ENCODE data around the gene KCNMA1. TPM values are rescaled to one million over a fixed set of nuclear protein-coding genes. Genes with fewer than 3 reads are reported as not detected.

Gene KCNMA1
- total and polyA plus RNA-seq, 9 of the 15 experiments (the other 6 are each of a cell fraction or from before 2014, with no cell fraction given), result 0.01 to 0.95 (median 0.15) TPM; not detected in 4

DNA sequence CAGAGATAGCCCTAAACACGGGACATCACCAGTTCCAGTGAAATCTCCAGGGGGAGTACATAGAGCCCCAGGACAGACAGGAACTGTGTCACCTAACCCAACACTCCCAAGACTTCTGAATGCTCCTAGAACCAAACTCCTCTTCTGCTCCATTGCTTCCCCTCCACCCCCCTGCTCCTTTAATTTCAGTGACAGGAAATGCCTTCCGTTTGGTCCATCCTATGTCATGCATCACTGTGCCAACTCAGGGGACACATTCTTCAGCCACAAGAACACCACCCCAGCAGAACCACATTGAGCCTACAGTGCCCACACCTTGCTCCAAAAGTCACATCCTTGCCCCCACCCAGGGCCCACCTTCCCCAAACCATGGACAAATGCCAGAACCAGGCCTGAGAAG is 100.5 kb downstream of the KCNMA1 start:
- H3K9me3 ChIP-seq (replicated peaks; ENCODE audit: control insufficient read depth, insufficient read depth, low read depth, low read length), result no peaks in the 10 kb centered on the region
- H3K79me2 ChIP-seq (ENCODE audit: control insufficient read depth, insufficient read depth, low read length), result no peaks in the 10 kb centered on the region
- WGBS (ENCODE audit: insufficient coverage, low coverage, missing lambda C conversion rate), result 3% methylated on average over 2 of the region's 2 CpGs
- TF ChIP-seq XRCC5 (IDR thresholded peaks at IDR 0.05; ENCODE audit: low read depth, low read length) (no peak), CBFB (CRISPR knock-in tag; IDR thresholded peaks at IDR 0.05) (no peak), RFX5 (IDR thresholded peaks at IDR 0.05; ENCODE audit: low read depth, low read length) (no peak), DIDO1 (tag; IDR thresholded peaks at IDR 0.05; ENCODE audit: low read depth) (no peak), MTA1 (IDR thresholded peaks at IDR 0.05; ENCODE audit: borderline replicate concordance) (no peak), OTX1 (CRISPR knock-in tag; IDR thresholded peaks at IDR 0.05) (no peak), ATF2 (CRISPR knock-in tag; IDR thresholded peaks at IDR 0.05) (no peak), KLF6 (CRISPR knock-in tag; IDR thresholded peaks at IDR 0.05; ENCODE audit: borderline replicate concordance) (no peak), CREBBP (IDR thresholded peaks at IDR 0.05; ENCODE audit: low read depth, low read length) (no peak), ESRRA (IDR thresholded peaks at IDR 0.05; ENCODE audit: borderline replicate concordance, low read depth) (no peak), SP2 (IDR thresholded peaks at IDR 0.05; ENCODE audit: extremely low read depth, low read depth, low read length, poor library complexity, severe bottlenecking) (no peak)
- TF ChIP-seq, protein P1, sequence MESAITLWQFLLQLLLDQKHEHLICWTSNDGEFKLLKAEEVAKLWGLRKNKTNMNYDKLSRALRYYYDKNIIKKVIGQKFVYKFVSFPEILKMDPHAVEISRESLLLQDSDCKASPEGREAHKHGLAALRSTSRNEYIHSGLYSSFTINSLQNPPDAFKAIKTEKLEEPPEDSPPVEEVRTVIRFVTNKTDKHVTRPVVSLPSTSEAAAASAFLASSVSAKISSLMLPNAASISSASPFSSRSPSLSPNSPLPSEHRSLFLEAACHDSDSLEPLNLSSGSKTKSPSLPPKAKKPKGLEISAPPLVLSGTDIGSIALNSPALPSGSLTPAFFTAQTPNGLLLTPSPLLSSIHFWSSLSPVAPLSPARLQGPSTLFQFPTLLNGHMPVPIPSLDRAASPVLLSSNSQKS (CRISPR knock-in tag; IDR thresholded peaks at IDR 0.05), result no peak
- H3K36me3 ChIP-seq (ENCODE audit: control insufficient read depth, insufficient read depth, low read length), result no peaks in the 10 kb centered on the region
- H3K4me2 ChIP-seq (ENCODE audit: insufficient read depth, low read length), result no peak overlapping the region
- H3K27me3 ChIP-seq (ENCODE audit: control insufficient read depth in 2 of 2, insufficient read depth in 2 of 2, low read length in 2 of 2), result peaks cover 0 to 10% of the 10 kb centered on the region in 2 experiments; a peak in 2 of 5 replicates
- in situ Hi-C loops (cut with MboI), result no loop called here
- no peaks in the 10 kb centered on the region for H3K9me1 ChIP-seq (ENCODE audit: control insufficient read depth, insufficient read depth, low read length)
- DNase-seq (ENCODE audit: extremely low read depth in 1 of 4, low spot score in 3 of 4) (no peak), FAIRE-seq (no peak), ATAC-seq (no peak)
- ChIA-PET POLR2A (interaction anchor here (1.0 to 1.5 kb wide), 2 partner anchors 9 to 17 kb away, joined by 4 read pairs; no protein-coding TSS in a partner anchor), CTCF (ENCODE audit: low intra/inter-chr PET ratio) (no interaction called here)
- H3K9ac ChIP-seq (ENCODE audit: insufficient read depth in 1 of 2, low read depth in 2 of 2, low read length in 2 of 2), result no peak overlapping the region
- no peak overlapping the region for H3K27ac ChIP-seq (ENCODE audit: extremely low read depth, low read depth, low read length)
- intact Hi-C loops (cut with micrococcal nuclease), result loop anchor here (10.0 kb wide), 1 partner anchor 108 kb away; no protein-coding TSS in a partner anchor
- no peaks in the 10 kb centered on the region for H4K20me1 ChIP-seq (replicated peaks; ENCODE audit: control insufficient read depth, insufficient read depth, low read length)
- no TSS peak for BruUV-seq (replicated peaks)
- no peaks in the 10 kb centered on the region for H3K4me1 ChIP-seq (replicated peaks in 1 of 2; ENCODE audit: control insufficient read depth in 2 of 2, insufficient read depth in 2 of 2, low read length in 2 of 2)
- no peak overlapping the region for H2AFZ ChIP-seq (ENCODE audit: low read depth, low read length)
- no peak overlapping the region for H3K4me3 ChIP-seq
